Activated effector memory CD4-positive, alpha-beta T cell treated with Interleukin-2 at 50 U/mL for 16 hours (primary cell): ENCODE measurements around the gene MIB1.
"Not testable (repeated sequence)": the region's sequence is repeated elsewhere in the genome, so short reads cannot be mapped to it uniquely, and the experiment has no call there.

Experiments
- DNase-seq: peaks from one replicate; pipeline ENCODE4 v3.0.0-alpha.2; 2020

The MIB1 gene

DNA sequence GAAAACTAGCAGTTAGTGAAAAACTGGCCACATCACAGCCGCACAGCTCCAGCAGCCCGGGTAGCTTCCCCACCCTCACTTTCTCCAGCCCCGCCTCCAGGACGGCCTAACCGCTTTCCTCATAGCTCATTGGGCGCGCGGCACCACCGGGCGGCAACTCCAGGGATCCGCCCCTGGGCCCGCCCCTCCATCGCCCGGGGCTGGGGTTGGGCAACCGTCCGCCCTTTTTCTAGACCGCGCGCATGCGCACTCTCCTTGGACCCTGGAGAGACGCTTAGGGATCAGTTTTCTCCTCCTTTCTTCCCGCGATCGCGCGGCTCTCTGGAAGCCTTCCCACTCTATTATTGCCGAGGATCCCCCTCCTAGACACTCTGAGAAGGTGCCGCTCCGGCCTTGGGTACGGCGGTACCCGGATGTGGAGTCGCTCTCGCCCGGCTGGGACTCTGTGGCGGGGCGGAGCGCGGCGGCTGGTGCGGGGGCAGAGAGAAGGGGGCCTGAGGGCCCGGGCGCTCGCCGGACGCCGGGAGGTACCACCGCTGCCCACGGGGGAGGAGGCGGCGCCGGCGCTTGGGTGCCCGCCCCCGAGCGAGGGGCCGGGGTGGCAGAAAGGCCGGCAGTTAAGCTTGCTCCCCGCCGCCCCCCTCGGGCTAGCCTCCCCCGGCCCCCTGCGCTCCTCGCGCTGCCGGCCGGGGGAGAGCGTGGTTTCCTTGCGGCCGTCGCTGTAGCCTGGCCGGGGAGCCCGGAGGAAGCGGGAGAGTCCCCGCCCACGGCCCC lies at the start of gene MIB1:
MIB1 (plus strand) TSS at position 255 of the 774 bp plus-strand sequence. CDS start 792 bp downstream, outside the sequence.
- peak; percentile 98 for DNase-seq

- DNase-seq = no peak
Measured at GRCh38 chr18:21693322-21693721, 47.3 kb upstream of the MIB1 start.

GRCh38 chr18:21700528-21701075 lies 40.0 kb upstream of the MIB1 start:
- no peak for DNase-seq

- no peak for DNase-seq
Measured at GRCh38 chr18:21701621-21702020, 39.0 kb upstream of the MIB1 start.

- DNase-seq = no peak
Measured at GRCh38 chr18:21702602-21703001, 38.0 kb upstream of the MIB1 start.

GRCh38 chr18:21703241-21703820 lies 37.3 kb upstream of the MIB1 start:
- peak; percentile 3 for DNase-seq

DNA sequence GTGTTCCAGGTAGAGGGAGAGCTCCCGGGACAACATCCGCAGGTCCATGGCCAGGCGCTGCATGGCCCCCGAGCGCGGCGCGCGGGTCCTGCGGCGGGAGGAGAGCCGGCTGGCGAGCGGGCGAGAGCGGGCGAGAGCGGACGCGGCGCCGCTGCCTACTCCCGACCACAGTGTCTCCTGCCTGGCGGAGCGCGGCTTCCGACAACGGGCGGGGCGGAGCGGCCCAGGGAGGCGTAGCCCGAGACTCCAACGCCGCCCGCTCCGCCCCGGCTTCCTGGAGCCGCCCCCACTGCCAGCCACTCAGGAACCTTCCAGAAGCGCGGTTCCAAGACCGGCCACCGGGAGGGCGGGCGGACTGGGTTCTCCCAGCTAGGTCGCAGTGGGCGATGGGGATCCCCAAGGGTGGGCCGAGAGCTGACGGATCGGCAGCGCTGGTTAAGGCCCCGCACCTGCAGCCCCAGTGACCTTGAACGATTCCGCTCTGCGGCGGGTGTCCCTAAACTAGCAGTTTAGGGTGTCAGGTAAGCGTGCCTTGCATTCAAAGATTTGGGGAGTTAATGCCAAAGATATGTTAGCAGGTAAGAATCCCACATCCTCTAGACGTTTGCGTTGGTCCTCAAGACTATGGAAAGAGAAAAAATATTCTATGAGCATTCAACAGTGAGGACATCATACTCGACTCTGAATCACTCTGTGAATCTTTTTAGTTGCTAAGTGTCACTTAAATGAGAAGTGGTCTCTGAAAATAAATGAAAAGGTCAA lies 35.8 kb upstream of the MIB1 start, which contains the start of gene ABHD3:
ABHD3 (minus strand) TSS at position 172 of the 762 bp plus-strand sequence; CDS start at position 63, 109 bp downstream.
- DNase-seq = peak; percentile 88

DNA sequence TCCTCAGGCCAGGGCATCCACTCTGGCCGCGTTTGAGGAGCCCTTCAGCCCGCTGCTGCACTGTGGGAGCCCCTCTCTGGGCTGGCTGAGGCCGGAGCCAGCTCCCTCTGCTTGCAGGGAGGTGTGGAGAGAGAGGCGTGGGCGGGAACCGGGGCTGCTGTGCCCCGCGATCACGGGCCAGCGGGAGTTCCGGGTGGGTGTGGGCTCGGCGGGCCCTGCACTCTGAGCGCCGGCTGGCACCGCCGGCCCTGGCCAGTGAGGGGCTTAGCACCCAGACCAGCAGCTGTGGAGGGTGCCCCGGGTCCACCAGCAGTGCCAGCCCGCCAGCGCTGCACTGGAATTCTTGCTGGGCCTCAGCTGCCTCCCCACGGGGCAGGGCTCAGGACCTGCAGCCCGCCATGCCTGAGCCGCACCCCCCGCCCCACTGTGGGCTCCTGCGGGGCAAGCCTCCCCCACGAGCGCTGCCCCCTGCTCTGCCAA lies 34.2 kb upstream of the MIB1 start:
- DNase-seq = no peak

DNA sequence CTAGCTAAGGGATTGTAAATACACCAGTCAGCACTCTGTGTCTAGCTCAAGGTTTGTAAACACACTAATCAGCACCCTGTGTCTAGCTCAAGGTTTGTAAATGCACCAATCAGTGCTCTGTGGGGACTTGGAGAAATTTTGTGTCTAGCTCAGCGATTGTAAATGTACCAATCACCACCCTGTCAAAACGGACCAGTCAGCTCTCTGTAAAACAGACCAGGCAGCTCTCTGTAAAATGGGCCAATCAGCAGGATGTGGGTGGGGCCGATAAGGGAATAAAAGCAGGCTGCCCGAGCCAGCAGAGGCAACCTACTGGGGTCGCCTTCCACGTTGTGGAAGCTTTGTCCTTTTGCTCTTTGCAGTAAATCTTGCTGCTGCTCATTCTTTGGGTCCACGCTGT lies 33.5 kb upstream of the MIB1 start:
- not testable (repeated sequence) for DNase-seq

- DNase-seq = no peak
Measured at GRCh38 chr18:21714474-21714873, 26.1 kb upstream of the MIB1 start.

- DNase-seq = no peak
Measured at GRCh38 chr18:21722687-21723086, 17.9 kb upstream of the MIB1 start.

DNA sequence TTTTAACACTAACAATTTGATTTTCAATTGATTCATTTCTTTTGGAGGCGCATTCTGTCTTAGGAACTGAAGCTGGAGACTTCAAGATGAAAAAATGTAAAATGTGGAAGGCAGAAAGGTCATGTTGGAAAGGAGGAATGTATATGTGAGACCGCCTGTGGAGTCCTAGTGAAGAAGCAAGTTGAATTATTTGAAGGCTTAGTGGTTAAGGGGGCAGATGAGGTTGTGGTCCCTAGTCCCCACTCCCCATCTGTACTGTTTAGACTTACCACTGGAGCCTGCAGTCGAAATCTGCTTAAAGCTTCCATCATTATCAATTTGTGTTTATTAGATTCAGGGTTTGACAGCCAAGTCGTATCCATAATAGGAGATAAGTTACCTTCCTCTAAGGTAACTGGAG lies 15.4 kb upstream of the MIB1 start:
- DNase-seq = no peak

DNA sequence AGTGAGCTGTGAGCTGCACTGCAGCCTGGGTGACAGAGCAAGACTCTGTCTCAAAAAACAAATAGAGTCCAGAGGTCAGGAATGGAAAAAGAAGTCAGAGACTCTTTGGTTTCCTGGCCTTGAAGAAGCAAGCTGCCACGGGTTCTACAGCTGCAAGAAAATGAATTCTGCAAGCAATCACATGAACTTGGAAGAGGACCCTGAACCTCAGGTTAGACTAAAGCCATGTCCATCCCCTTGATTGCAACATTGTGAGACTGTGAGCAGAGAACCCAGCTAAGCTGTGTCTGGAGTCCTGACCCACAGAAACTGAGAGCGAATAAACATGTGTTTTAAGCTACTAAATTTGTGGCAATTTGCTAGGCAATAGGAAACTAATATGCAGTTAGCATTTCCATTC lies 12.9 kb upstream of the MIB1 start:
- no peak for DNase-seq

GRCh38 chr18:21733011-21733410 lies 7.6 kb upstream of the MIB1 start:
- no peak for DNase-seq

DNA sequence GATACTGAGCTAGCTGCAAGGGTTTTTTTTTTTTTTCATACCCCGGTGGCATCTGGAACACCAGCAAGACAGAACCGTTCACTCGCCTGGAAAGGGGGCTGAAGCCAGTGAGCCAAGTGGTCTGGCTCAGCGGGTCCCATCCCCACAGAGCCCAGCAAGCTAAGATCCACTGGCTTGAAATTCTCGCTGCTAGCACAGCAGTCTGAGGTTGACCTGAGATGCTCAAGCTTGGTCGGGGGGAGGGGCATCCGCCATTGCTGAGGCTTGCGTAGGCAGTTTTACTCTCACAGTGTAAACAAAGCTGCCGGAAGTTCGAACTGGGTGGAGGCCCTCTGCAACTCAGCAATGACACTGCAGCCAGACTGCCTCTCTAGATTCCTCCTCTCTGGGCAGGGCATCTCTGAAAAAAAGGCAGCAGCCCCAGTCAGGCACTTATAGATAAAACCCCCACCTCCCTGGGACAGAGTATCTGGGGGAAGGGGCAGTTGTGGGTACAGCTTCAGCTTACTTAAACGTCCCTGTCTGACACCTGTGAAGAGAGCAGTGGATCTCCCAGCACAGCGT lies 5.1 kb upstream of the MIB1 start:
- peak; percentile 65 for DNase-seq

DNA sequence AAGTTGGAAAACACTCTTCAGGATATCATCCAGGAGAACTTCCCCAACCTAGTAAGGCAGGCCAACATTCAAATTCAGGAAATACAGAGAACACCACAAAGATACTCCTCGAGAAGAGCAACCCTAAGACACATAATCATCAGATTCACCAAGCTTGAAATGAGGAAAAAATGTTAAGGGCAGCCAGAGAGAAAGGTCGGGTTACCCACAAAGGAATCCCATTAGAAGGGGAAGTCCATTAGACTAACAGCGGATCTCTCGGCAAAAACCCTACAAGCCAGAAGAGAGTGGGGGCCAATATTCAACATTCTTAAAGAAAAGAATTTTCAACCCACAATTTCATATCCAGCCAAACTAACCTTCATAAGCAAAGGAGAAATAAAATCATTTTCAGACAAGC lies 3.7 kb upstream of the MIB1 start:
- not testable (repeated sequence) for DNase-seq

DNA sequence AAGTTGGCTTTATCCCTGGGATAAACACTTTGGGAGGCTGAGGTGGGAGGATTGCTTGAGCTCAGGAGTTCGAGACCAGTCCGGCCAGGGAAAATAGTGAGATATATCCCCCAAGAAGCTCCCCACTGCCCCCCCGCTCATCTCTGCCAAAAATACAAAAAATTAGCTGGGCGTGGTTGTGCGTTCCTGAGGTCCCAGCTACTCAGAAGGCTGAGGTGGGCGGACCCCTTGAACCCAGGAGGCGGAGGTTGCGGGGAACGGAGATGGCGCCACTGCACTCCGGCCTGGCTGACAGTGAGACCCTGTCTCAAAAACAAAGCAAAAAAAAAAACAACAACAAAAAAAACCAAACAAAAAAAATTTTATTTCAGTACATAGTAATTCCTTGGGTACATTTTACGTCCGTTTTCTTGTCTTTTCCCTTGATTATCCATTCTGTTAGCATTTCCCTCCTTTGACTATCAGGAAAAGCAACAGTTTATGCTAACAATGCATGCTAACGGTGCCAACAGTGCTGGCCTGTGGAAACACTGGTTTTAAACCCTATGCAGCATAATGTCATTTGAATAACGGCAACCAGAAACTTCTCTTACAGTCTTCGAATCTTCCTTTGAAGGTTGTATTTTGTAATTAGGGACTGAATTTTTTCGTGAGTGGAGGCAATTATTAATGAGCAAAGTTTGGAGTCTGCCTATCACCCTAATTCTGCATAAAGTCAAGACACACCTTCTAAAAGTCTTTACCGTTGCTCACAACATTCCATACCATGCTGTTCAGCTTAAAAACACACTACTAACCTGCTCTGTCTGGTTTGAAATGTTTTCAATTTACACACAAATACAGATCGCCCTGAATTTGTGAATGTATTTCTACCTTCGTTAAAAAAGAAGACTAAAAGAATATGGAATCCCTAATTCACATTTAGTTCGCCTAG lies 721 bp upstream of the MIB1 start:
- DNase-seq = no peak

DNA sequence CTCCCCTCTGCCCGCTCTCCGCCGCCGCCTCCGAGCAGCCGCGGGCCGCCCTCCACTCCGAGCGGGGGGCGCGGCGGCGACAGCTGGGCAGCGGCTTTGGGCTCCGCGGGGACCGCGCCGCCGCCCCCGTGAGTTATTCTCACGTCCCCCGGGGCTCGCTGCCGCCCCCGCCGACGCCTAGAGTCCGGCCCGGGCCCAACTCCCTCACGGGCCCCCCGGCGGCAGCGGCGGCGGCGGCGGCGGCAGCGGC lies 645 bp downstream of the MIB1 start:
- DNase-seq = no peak

DNA sequence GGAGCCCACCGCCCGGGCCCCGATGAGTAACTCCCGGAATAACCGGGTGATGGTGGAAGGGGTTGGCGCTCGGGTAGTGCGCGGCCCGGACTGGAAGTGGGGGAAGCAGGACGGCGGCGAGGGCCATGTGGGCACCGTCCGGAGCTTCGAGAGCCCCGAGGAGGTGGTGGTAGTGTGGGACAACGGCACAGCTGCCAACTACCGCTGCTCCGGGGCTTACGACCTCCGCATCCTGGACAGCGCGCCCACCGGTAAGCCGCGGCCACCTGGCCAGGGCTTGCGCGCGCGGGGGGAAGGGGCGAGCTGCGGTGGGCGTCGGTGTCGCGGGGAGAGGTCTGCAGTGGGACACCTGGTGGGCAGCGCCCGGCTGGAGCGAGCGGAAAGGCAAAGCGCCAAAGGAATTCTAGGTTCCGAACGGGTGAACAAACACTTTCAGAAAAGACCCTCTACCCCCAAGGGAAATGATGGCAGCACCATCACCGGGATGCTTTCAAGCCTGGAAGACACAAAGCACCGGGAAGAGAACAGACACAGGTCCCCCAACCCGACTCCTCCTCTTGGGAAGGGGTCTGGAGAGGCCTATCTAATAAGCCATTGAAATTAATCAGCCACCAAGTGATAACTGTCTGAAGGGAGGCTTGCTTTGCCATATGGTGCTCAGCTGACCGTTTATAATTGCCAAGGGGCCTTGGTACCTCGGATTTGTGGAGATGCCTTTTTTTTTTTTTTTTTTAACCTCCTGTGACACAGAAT lies 1.1 kb downstream of the MIB1 start:
- no peak for DNase-seq

DNA sequence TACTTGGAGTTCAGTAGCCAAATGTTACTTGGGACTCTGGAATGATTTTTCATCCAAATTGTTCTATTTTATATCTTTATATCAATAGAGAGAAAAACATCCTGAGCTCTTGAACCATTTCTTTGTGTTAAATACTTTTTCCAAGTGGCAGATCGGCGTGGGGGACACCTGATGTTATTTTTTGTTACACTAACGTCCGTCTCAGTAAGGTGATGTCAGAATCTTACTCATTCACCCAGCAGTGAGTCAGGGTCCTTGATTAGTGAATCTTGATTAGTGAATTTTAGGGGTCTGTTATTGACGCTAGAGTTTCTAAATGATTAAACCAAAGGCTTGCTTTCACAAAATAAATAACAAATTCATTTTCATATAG lies 1.7 kb downstream of the MIB1 start:
- DNase-seq = no peak

DNA sequence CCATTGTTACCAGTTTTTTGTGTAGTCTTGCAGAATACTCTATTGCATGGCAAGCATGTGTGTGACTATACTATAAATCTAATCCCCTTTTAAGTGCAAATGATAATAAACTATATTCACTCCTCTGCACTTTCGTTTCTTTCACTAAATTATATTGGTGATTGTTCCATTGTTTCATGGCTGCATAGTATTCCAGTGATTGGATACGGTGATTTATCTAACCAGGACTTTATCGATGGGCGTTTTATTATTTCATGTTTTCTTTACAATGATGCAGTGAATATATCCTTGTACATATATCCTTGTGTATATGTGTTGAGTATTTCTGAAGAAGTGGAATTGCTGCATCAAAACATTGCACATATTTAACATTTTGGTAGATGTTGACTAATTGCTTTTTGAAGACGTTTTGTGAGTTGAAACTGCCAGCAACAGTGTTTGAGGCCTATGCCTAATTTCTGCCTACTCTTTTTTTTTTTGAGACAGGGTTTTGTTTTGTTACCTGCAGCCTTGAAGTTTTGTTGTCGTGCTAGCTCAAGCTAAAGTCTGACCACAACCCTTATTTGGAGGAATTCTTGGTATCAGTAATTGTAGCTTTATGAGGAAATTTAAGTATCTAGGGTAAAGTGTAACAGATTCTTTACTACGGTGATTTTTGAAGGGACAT lies 2.7 kb downstream of the MIB1 start:
- no peak for DNase-seq
